GM12865 (cell line): ENCODE data around the gene SPATA3.
A peak's percentile ranks its signal among the peaks of the same experiment; 100 is the strongest.

ENCODE experiments used
- DNase-seq: peaks from one replicate; pipeline ENCODE4 v3.0.0; 2010; ENCODE audit warnings: low read depth
- H3K4me3 ChIP-seq: 2 replicates; pipeline ENCODE4 v1.5.1; 2011; ENCODE audit warnings: mild to moderate bottlenecking, low read depth, low read length, control low read depth
- CTCF ChIP-seq: IDR thresholded peaks from 2 replicates; pipeline ENCODE4 v1.5.1; 2011; ENCODE audit warnings: low read length, control low read depth, low read depth, inconsistent platforms; ENCODE audit not compliant: insufficient read depth; ENCODE audit errors: missing control alignments

SPATA3 gene

GRCh38 chr2:231053846-231054245 is 57.9 kb downstream of the SPATA3 start:
- no peak for TF ChIP-seq CTCF
- no peak overlapping the region for H3K4me3 ChIP-seq
- DNase-seq, result no peak

- TF ChIP-seq CTCF, result peak; percentile 96
- peak; percentile 96 for DNase-seq
- H3K4me3 ChIP-seq, result peak within 1 kb of the TSS; percentile 99
These were observed 60.8 kb downstream of the SPATA3 start, which contains the start of gene PSMD1 for GRCh38 chr2:231056453-231057416. Gene PSMD1 (plus strand): TSS chr2:231056867. CDS start chr2:231057026, 159 bp downstream.

GRCh38 chr2:231057590-231057989 is 61.7 kb downstream of the SPATA3 start:
- H3K4me3 ChIP-seq, result peak overlapping the region; percentile 99
- TF ChIP-seq CTCF, result no peak
- no peak for DNase-seq
